SH-SY5Y (cell line): ENCODE results near the gene S100A11.

Experiments
- GATA2 ChIP-seq: IDR thresholded peaks from 2 replicates; pipeline ENCODE4 v1.6.1; 2011; ENCODE audit warnings: mild to moderate bottlenecking, low read depth, low read length
- GATA3 ChIP-seq: IDR thresholded peaks from 2 replicates; pipeline ENCODE4 v1.6.1; 2011; ENCODE audit warnings: low read depth, mild to moderate bottlenecking, low read length, moderate library complexity

GRCh38 chr1:152013664-152014237, 23.1 kb downstream of the S100A11 start:
- TF ChIP-seq GATA2, result no peak
- TF ChIP-seq GATA3, result no peak
